Fibroblast of gingiva (primary cell): ENCODE results near the gene SHISAL1.

ENCODE experiments used
- DNase-seq: peaks from one replicate; pipeline ENCODE4 v3.0.0-alpha.2; 2011; ENCODE audit warnings: low read depth

Gene SHISAL1

GRCh38 chr22:44277386-44278135 is 35.2 kb downstream of the SHISAL1 start:
- no peak for DNase-seq

- no peak for DNase-seq
These were observed 35.9 kb downstream of the SHISAL1 start for GRCh38 chr22:44276706-44277356.

- no peak for DNase-seq
These were observed 36.7 kb downstream of the SHISAL1 start for GRCh38 chr22:44276041-44276440.

GRCh38 chr22:44275631-44275995 is 37.1 kb downstream of the SHISAL1 start:
- DNase-seq, result no peak

GRCh38 chr22:44274918-44275630 is 37.7 kb downstream of the SHISAL1 start:
- no peak for DNase-seq

GRCh38 chr22:44273175-44273574 is 39.6 kb downstream of the SHISAL1 start:
- no peak for DNase-seq

GRCh38 chr22:44272401-44272771 is 40.4 kb downstream of the SHISAL1 start:
- no peak for DNase-seq

GRCh38 chr22:44271732-44272400 is 40.9 kb downstream of the SHISAL1 start:
- DNase-seq, result no peak

- no peak for DNase-seq
These were observed 41.7 kb downstream of the SHISAL1 start for GRCh38 chr22:44271010-44271500.

GRCh38 chr22:44270556-44270880 is 42.2 kb downstream of the SHISAL1 start:
- no peak for DNase-seq

GRCh38 chr22:44269757-44270555 is 42.8 kb downstream of the SHISAL1 start:
- DNase-seq, result no peak

- no peak for DNase-seq
These were observed 43.6 kb downstream of the SHISAL1 start for GRCh38 chr22:44269117-44269498.

GRCh38 chr22:44268431-44269116 is 44.2 kb downstream of the SHISAL1 start:
- DNase-seq, result no peak

- DNase-seq, result no peak
These were observed 44.9 kb downstream of the SHISAL1 start for GRCh38 chr22:44267856-44268255.

- no peak for DNase-seq
These were observed 45.7 kb downstream of the SHISAL1 start for GRCh38 chr22:44266796-44267760.

GRCh38 chr22:44263547-44263946 is 49.2 kb downstream of the SHISAL1 start:
- no peak for DNase-seq

- no peak for DNase-seq
These were observed 50.7 kb downstream of the SHISAL1 start for GRCh38 chr22:44261861-44262595.

- DNase-seq, result no peak
These were observed 51.4 kb downstream of the SHISAL1 start for GRCh38 chr22:44261164-44261860.
